Lung (tissue), 12 donors: Measurements from ENCODE around the gene RNF8. TPM values are rescaled to one million over a fixed set of nuclear protein-coding genes. Genes with fewer than 3 reads are reported as not detected.

Source experiments
- ATAC-seq: fragments of 200-7000 bp; cut with Tn5 transposase; one replicate; pipeline ENCODE4 v1.9.1; 2020; ENCODE audit warnings: moderate number of reproducible peaks; ENCODE audit not compliant: insufficient read depth, low FRiP score
- DNase-seq, 3 donors: peaks; one replicate each; pipeline ENCODE4 v3.0.0-alpha.2; 2013 to 2017
- H3K27ac ChIP-seq, 2 donors: one replicate each; pipeline ENCODE4 v1.5.1; 2013; ENCODE audit warnings: mild to moderate bottlenecking in 2 of 2, moderate library complexity in 2 of 2, control low read depth in 1 of 2, inconsistent platforms in 1 of 2, low read depth in 1 of 2, low read length in 1 of 2
- H3K27me3 ChIP-seq, 3 donors: one replicate each; pipeline ENCODE4 v1.5.1; 2013; ENCODE audit warnings: low read length in 2 of 3; ENCODE audit not compliant: control insufficient read depth in 3 of 3, insufficient read depth in 3 of 3
- H3K36me3 ChIP-seq, 4 donors: one replicate each; pipeline ENCODE4 v1.5.1; 2013; ENCODE audit warnings: low read length in 4 of 4, mild to moderate bottlenecking in 1 of 4, moderate library complexity in 1 of 4; ENCODE audit not compliant: control insufficient read depth in 4 of 4, insufficient read depth in 4 of 4
- H3K4me1 ChIP-seq, 5 donors: one replicate each; pipeline ENCODE4 v1.5.1; 2013; ENCODE audit warnings: low read length in 5 of 5, mild to moderate bottlenecking in 2 of 5, moderate library complexity in 1 of 5; ENCODE audit not compliant: control insufficient read depth in 5 of 5, insufficient read depth in 5 of 5
- H3K4me3 ChIP-seq: one replicate; pipeline ENCODE4 v1.5.1; 2013; ENCODE audit warnings: mild to moderate bottlenecking, control low read depth, moderate library complexity
- H3K9ac ChIP-seq, 2 donors: one replicate each; pipeline ENCODE4 v1.5.1; 2013; ENCODE audit warnings: low read length in 2 of 2, control low read depth in 1 of 2; ENCODE audit not compliant: insufficient read depth in 1 of 2
- H3K9me3 ChIP-seq, 4 donors: one replicate each; pipeline ENCODE4 v1.5.1; 2013; ENCODE audit warnings: low read length in 3 of 4, mild to moderate bottlenecking in 1 of 4, moderate library complexity in 1 of 4; ENCODE audit not compliant: control insufficient read depth in 4 of 4, insufficient read depth in 3 of 4
- WGBS, 2 donors: extraction: QIAGEN DNeasy Blood & Tissue Kit; methylation state at CpG; one replicate each; pipeline ENCODE4 v1.1.7; 2013; 5-methylcytosine and 5-hydroxymethylcytosine counted together
- polyA plus RNA-seq, 2 donors: library from polyadenylated mRNA; stranded (reverse); fragments of 200-250 nt; gene quantifications; one replicate each; pipeline ENCODE4 v1.2.1, GENCODE V29; 2013
- total RNA-seq, 2 donors: library from RNA; depleted of rRNA in 1 of 2; stranded (reverse); fragments of >200 nt in 1 of 2; gene quantifications; one replicate each; pipeline ENCODE4 v1.2.1, GENCODE V29; 2014 to 2021
- TF ChIP-seq, protein P1 (sequence below): IDR thresholded peaks from 2 replicates; pipeline ENCODE4 v1.5.1; 2012; ENCODE audit warnings: mild to moderate bottlenecking; ENCODE audit errors: control extremely low read depth, extremely low read depth
- donor health status: control.
- donor health status: control.
- donor health status: Bipolar disorder and iron deficiency.
- donor health status: healthy.
- donor health status: DM: yes; HTN: yes; CAD: no.

Gene RNF8
- total and polyA plus RNA-seq, 4 donors = 10.5 to 28.1 (median 12.7) TPM

DNA sequence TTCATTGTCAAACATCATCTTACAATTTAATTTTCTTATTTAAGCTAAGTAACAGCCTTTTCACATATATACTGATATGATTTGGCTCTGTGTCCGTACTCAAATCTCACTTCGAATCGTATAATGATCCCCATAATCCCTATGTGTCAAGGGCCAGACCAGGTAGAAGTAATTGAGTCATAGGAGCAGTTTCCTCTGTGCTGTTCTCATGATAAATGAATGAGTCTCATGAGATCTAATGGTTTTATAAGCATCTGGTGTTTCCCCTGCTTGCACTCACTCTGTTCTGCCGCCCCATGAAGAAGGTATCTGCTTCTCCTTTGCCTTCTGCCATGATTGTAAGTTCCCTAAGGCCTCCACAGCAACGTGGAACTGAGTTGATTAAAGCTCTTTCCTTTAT, 54.2 kb downstream of the RNF8 start:
- Histone ChIP-seq H3K9ac (no peak overlapping the region), H3K27ac (no peak overlapping the region), H3K27me3 (no peaks in the 10 kb centered on the region), H3K9me3 (no peaks in the 10 kb centered on the region), H3K36me3 (no peaks in the 10 kb centered on the region), H3K4me1 (no peaks in the 10 kb centered on the region), H3K4me3 (no peak overlapping the region)
- 81 to 84% methylated on average over 5 of the region's 5 CpGs for WGBS, 2 donors
- ATAC-seq = no peak
- no peak for DNase-seq
- TF ChIP-seq, protein P1, sequence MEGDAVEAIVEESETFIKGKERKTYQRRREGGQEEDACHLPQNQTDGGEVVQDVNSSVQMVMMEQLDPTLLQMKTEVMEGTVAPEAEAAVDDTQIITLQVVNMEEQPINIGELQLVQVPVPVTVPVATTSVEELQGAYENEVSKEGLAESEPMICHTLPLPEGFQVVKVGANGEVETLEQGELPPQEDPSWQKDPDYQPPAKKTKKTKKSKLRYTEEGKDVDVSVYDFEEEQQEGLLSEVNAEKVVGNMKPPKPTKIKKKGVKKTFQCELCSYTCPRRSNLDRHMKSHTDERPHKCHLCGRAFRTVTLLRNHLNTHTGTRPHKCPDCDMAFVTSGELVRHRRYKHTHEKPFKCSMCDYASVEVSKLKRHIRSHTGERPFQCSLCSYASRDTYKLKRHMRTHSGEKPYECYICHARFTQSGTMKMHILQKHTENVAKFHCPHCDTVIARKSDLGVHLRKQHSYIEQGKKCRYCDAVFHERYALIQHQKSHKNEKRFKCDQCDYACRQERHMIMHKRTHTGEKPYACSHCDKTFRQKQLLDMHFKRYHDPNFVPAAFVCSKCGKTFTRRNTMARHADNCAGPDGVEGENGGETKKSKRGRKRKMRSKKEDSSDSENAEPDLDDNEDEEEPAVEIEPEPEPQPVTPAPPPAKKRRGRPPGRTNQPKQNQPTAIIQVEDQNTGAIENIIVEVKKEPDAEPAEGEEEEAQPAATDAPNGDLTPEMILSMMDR = no peak

DNA sequence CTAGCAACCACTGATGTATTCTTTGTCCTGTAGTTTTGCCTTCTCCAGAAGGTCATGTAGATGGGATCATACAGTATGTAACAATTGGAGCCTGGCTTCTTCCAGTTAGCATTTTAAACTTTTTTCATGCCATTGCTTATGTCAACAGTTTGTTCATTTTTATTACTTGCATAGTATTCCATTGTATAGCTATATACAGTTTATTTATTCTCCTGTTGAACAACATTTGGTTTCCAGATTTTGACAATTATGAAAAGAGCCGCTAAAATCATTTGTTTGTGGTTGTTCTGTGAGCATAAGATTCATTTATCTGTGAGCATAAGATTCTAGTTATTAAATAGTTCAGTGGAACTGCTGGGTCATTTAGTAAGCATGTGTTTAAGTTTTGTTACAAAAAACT, 55.7 kb downstream of the RNF8 start:
- no peaks in the 10 kb centered on the region for H3K36me3 ChIP-seq
- no peaks in the 10 kb centered on the region for H3K27me3 ChIP-seq
- H3K4me3 ChIP-seq = no peak overlapping the region
- TF ChIP-seq, protein P1 = no peak
- H3K27ac ChIP-seq = no peak overlapping the region
- DNase-seq (no peak), ATAC-seq (no peak)
- 92 to 94% methylated on average over 1 of the region's 1 CpG for WGBS, 2 donors
- no peaks in the 10 kb centered on the region for H3K9me3 ChIP-seq
- H3K4me1 ChIP-seq = no peaks in the 10 kb centered on the region
- H3K9ac ChIP-seq = no peak overlapping the region

DNA sequence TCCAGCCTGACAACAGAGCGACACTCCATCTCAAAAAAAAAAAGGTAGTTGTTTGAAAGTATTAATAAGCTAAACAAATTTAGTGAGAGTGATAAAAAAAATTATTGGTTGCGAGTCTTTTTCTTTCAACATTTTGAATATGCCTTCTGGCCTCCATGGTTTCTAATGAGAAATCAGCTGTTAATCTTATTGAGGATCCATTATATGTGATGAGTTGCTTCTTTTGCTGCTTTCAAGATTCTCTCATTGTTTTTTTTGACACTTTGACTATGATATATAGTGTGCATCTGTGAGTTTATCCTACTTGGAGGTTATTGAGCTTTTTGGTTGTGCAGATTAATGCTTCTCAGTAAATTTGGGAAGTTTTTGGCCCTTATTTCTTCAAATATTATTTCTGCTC, 63.6 kb downstream of the RNF8 start:
- no peaks in the 10 kb centered on the region for H3K4me1 ChIP-seq
- 73 to 99% methylated on average over 2 of the region's 2 CpGs for WGBS, 2 donors
- ATAC-seq (no peak), DNase-seq (no peak)
- no peak overlapping the region for H3K4me3 ChIP-seq
- no peaks in the 10 kb centered on the region for H3K9me3 ChIP-seq
- H3K27ac ChIP-seq = no peak overlapping the region
- TF ChIP-seq, protein P1 = no peak
- no peak overlapping the region for H3K9ac ChIP-seq
- H3K36me3 ChIP-seq = no peaks in the 10 kb centered on the region
- no peaks in the 10 kb centered on the region for H3K27me3 ChIP-seq

DNA sequence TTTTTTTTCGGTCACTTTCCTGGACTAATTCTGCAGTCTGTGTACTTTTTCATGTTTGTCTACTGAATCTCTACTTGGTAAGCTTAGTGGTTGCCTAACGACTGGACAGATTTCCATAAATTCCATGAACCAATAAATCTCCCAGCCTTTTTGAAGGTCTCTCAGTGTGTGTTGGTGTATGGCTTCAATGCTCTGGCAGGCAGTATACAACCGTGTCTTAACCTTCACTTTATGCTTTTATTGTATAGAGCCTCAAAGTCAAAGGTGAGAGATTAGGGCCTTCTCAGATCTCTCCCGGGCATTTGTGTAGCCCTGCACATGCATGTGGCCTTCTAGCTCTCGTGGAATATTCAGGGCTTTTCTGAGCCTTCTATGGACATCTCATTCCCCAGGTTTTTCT, 64.9 kb downstream of the RNF8 start:
- no peaks in the 10 kb centered on the region for H3K27me3 ChIP-seq
- H3K4me3 ChIP-seq = no peak overlapping the region
- whole genome bisulfite sequencing, 2 donors = 77% methylated on average over 5 of the region's 5 CpGs
- H3K9me3 ChIP-seq = no peaks in the 10 kb centered on the region
- H3K27ac ChIP-seq = no peak overlapping the region
- TF ChIP-seq, protein P1 = no peak
- H3K4me1 ChIP-seq = no peaks in the 10 kb centered on the region
- no peaks in the 10 kb centered on the region for H3K36me3 ChIP-seq
- DNase-seq = no peak
- no peak for ATAC-seq
- H3K9ac ChIP-seq = no peak overlapping the region
